Liver (tissue), 9 donors: ENCODE data around the gene ZNF48. TPM values are rescaled to one million over a fixed set of nuclear protein-coding genes. Genes with fewer than 3 reads are reported as not detected.
A peak's percentile ranks its signal among the peaks of the same experiment; 100 is the strongest.

Experiments
- DNase-seq: peaks from one replicate; pipeline ENCODE4 v3.0.0-alpha.2; 2017; ENCODE audit warnings: low spot score
- H3K27ac ChIP-seq, 2 donors: one replicate each; pipeline ENCODE4 v1.7.0; 2013; ENCODE audit warnings: inconsistent platforms in 2 of 2, low read length in 2 of 2, control low read depth in 1 of 2, low read depth in 1 of 2, mild to moderate bottlenecking in 1 of 2
- H3K27me3 ChIP-seq, 4 donors: one replicate each; pipeline versions ENCODE4 v1.6.1 to v1.7.0; 2013; ENCODE audit warnings: low read length in 3 of 4, inconsistent platforms in 1 of 4, mild to moderate bottlenecking in 1 of 4, moderate library complexity in 1 of 4; ENCODE audit not compliant: control insufficient read depth in 4 of 4, insufficient read depth in 4 of 4
- H3K36me3 ChIP-seq, 4 donors: one replicate each; pipeline versions ENCODE4 v1.6.1 to v1.7.0; 2013; ENCODE audit warnings: low read length in 3 of 4, mild to moderate bottlenecking in 3 of 4, low read depth in 1 of 4, moderate library complexity in 1 of 4; ENCODE audit not compliant: control insufficient read depth in 4 of 4, insufficient read depth in 3 of 4
- H3K4me1 ChIP-seq, 4 donors: one replicate each; pipeline versions ENCODE4 v1.6.1 to v1.7.0; 2013; ENCODE audit warnings: low read length in 3 of 4, mild to moderate bottlenecking in 3 of 4, moderate library complexity in 1 of 4; ENCODE audit not compliant: control insufficient read depth in 4 of 4, insufficient read depth in 4 of 4
- H3K4me3 ChIP-seq, 3 donors: one replicate each; pipeline versions ENCODE4 v1.6.1 to v1.7.0; 2013; ENCODE audit warnings: low read length in 3 of 3, control low read depth in 1 of 3, low read depth in 1 of 3, mild to moderate bottlenecking in 1 of 3
- H3K9ac ChIP-seq, 2 donors: one replicate each; pipeline ENCODE4 v1.7.0; 2013; ENCODE audit warnings: low read length in 2 of 2, mild to moderate bottlenecking in 2 of 2, moderate library complexity in 2 of 2, control low read depth in 1 of 2, low read depth in 1 of 2
- H3K9me3 ChIP-seq, 4 donors: one replicate each; pipeline versions ENCODE4 v1.6.1 to v1.7.0; 2013; ENCODE audit warnings: low read length in 3 of 4; ENCODE audit not compliant: control insufficient read depth in 4 of 4
- EGR1 ChIP-seq, 2 donors: IDR thresholded peaks; 2 replicates each; pipeline ENCODE4 v1.6.1; 2016 to 2018; ENCODE audit warnings: antibody characterized with exemption in 2 of 2, low read depth in 2 of 2
- FOXA1 ChIP-seq: IDR thresholded peaks from 2 replicates; pipeline ENCODE4 v1.6.1; 2016; ENCODE audit warnings: antibody characterized with exemption
- FOXA2 ChIP-seq: IDR thresholded peaks from 2 replicates; pipeline ENCODE4 v1.6.1; 2016; ENCODE audit warnings: antibody characterized with exemption
- GABPA ChIP-seq, 2 donors: IDR thresholded peaks in 1 of 2; conservative IDR thresholded peaks in 1 of 2; 2 replicates each; pipeline ENCODE4 v1.6.1; 2016; ENCODE audit warnings: antibody characterized with exemption in 2 of 2, mild to moderate bottlenecking in 1 of 2, moderate library complexity in 1 of 2
- HNF4A ChIP-seq, 2 donors: conservative IDR thresholded peaks; 2 replicates each; pipeline ENCODE4 v1.6.1; 2016; ENCODE audit warnings: antibody characterized with exemption in 2 of 2, mild to moderate bottlenecking in 2 of 2
- HNF4G ChIP-seq: IDR thresholded peaks from 2 replicates; pipeline ENCODE4 v1.6.1; 2016; ENCODE audit warnings: antibody characterized with exemption
- JUND ChIP-seq, 2 donors: IDR thresholded peaks; 2 replicates each; pipeline ENCODE4 v1.6.1; 2016; ENCODE audit warnings: antibody characterized with exemption in 2 of 2
- NR2F2 ChIP-seq: IDR thresholded peaks from 2 replicates; pipeline ENCODE4 v1.6.1; 2016; ENCODE audit warnings: antibody characterized with exemption
- RAD21 ChIP-seq, 2 donors: IDR thresholded peaks; 2 replicates each; pipeline ENCODE4 v1.6.1; 2016; ENCODE audit warnings: antibody characterized with exemption in 2 of 2, mild to moderate bottlenecking in 2 of 2
- RXRA ChIP-seq, 2 donors: IDR thresholded peaks; 2 replicates each; pipeline ENCODE4 v1.6.1; 2017 to 2018; ENCODE audit warnings: antibody characterized with exemption in 2 of 2, mild to moderate bottlenecking in 1 of 2
- SP1 ChIP-seq: IDR thresholded peaks from 2 replicates; pipeline ENCODE4 v1.6.1; 2018; ENCODE audit warnings: antibody characterized with exemption, mild to moderate bottlenecking
- TAF1 ChIP-seq: conservative IDR thresholded peaks from 2 replicates; pipeline ENCODE4 v1.6.1; 2016; ENCODE audit warnings: antibody characterized with exemption, mild to moderate bottlenecking
- YY1 ChIP-seq: IDR thresholded peaks from 2 replicates; pipeline ENCODE4 v1.6.1; 2016; ENCODE audit warnings: antibody characterized with exemption, mild to moderate bottlenecking
- WGBS: extraction: QIAGEN DNeasy Blood & Tissue Kit; methylation state at CpG from one replicate; pipeline ENCODE4 v1.1.7; 2013; 5-methylcytosine and 5-hydroxymethylcytosine counted together
- polyA plus RNA-seq, 2 donors: library from polyadenylated mRNA; stranded (reverse) in 1 of 2; unstranded in 1 of 2; fragments of 200-250 nt in 1 of 2; fragments of >200 nt in 1 of 2; fragmentation: Nextera tagmentation in 1 of 2; extraction: Ambion mirVana in 1 of 2; gene quantifications; one replicate each; pipeline versions ENCODE4 v1.2.1 to v1.2.3, GENCODE V29; 2013 to 2015
- total RNA-seq, 2 donors: library from RNA; depleted of rRNA; stranded (reverse); fragments of >200 nt; gene quantifications; one replicate each; pipeline ENCODE4 v1.2.3, GENCODE V29; 2014
- TF ChIP-seq, protein P1 (sequence below): IDR thresholded peaks from 2 replicates; pipeline ENCODE4 v1.6.1; 2016; ENCODE audit warnings: antibody characterized with exemption
- TF ChIP-seq, protein P2 (sequence below): IDR thresholded peaks from 2 replicates; pipeline ENCODE4 v1.6.1; 2016; ENCODE audit warnings: antibody characterized with exemption
- TF ChIP-seq, protein P3 (sequence below): IDR thresholded peaks from 2 replicates; pipeline ENCODE4 v1.6.1; 2016; ENCODE audit warnings: antibody characterized with exemption, mild to moderate bottlenecking
- TF ChIP-seq, protein P4 (sequence below): fragments of 150-350 bp; IDR thresholded peaks from 2 replicates; pipeline ENCODE4 v1.5.1; 2017; ENCODE audit warnings: improper control_type of control experiment, low read depth, low read length; ENCODE audit not compliant: missing input control
- TF ChIP-seq, protein P5 (sequence below): IDR thresholded peaks from 2 replicates; pipeline ENCODE4 v1.6.1; 2016; ENCODE audit warnings: antibody characterized with exemption
- donor health status: healthy.
- donor health status: healthy.
- donor health status: healthy.
- donor health status: healthy.
- donor health status: healthy.

Gene ZNF48
- total and polyA plus RNA-seq, 4 donors, result 2.3 to 4.7 (median 3.1) TPM

DNA sequence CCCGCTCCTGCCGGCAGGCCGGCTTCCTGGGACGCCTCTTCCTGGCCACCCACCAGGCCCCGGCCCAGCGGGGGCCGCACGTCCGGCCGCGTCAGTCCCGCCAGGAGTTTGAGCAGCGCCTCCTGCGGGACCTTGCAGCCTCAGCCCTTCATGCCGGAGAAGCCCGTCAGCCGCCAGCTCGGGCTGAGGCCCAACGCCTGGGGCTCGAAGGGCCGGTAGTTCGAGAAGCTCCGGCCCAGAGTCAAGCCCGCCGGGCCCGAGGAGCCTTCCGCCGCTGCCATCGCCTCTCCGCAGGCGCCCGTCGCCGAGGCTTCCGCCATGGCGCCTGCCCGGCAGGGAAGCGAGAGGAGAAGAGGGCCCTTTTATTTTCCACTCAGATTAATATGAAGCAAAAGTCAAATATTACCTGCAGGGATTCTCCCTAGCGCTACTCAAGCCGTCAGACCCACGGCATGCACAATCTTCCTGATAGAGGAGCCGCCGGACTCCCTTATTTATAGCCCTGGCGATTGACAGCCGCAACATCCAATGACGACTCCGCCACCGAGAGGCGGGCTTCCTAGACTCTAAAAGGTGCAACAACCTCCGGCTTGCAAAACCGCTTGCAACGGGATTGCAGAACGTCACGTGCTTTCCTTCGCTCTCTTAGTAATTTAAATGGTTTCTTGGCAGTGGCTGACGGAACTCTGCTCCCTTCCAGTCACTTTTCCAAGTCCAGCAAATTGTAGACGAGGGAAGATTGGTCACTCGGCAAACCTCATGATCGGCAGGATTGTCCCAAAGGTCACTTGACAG lies 50.4 kb downstream of the ZNF48 start, which contains the start of gene SEPHS2:
Gene SEPHS2, minus strand, starts transcription at position 467 of the 795 bp plus-strand sequence. Its CDS starts 147 bp downstream, at position 320.
- peak; percentile 98 for DNase-seq
- Histone ChIP-seq H3K27ac (peak within 1 kb of the TSS; percentile 96 to 99), H3K36me3 (peaks cover 0 to 2% (median 0%) of the 10 kb centered on the region in 4 donors), H3K27me3 (no peaks in the 10 kb centered on the region), H3K9me3 (no peaks in the 10 kb centered on the region), H3K9ac (peak within 1 kb of the TSS; percentile 92 to 98), H3K4me3 (peak within 1 kb of the TSS; percentile 85 to 99 (median 86)), H3K4me1 (peaks cover 4 to 30% (median 18%) of the 10 kb centered on the region in 4 donors)
- TF ChIP-seq, protein P1, sequence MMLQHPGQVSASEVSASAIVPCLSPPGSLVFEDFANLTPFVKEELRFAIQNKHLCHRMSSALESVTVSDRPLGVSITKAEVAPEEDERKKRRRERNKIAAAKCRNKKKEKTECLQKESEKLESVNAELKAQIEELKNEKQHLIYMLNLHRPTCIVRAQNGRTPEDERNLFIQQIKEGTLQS, result peak; percentile 91
- TF ChIP-seq NR2F2, result peak; percentile 61
- TF ChIP-seq TAF1, result peak; percentile 98
- TF ChIP-seq GABPA (IDR thresholded peaks at IDR 0.05 in 1 of 2, conservative IDR thresholded peaks at IDR 0.05 in 1 of 2), result peak; percentile 56 to 83
- TF ChIP-seq, protein P2, sequence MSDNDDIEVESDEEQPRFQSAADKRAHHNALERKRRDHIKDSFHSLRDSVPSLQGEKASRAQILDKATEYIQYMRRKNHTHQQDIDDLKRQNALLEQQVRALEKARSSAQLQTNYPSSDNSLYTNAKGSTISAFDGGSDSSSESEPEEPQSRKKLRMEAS, result peak; percentile 94
- TF ChIP-seq SP1, result peak; percentile 98
- TF ChIP-seq, protein P3, sequence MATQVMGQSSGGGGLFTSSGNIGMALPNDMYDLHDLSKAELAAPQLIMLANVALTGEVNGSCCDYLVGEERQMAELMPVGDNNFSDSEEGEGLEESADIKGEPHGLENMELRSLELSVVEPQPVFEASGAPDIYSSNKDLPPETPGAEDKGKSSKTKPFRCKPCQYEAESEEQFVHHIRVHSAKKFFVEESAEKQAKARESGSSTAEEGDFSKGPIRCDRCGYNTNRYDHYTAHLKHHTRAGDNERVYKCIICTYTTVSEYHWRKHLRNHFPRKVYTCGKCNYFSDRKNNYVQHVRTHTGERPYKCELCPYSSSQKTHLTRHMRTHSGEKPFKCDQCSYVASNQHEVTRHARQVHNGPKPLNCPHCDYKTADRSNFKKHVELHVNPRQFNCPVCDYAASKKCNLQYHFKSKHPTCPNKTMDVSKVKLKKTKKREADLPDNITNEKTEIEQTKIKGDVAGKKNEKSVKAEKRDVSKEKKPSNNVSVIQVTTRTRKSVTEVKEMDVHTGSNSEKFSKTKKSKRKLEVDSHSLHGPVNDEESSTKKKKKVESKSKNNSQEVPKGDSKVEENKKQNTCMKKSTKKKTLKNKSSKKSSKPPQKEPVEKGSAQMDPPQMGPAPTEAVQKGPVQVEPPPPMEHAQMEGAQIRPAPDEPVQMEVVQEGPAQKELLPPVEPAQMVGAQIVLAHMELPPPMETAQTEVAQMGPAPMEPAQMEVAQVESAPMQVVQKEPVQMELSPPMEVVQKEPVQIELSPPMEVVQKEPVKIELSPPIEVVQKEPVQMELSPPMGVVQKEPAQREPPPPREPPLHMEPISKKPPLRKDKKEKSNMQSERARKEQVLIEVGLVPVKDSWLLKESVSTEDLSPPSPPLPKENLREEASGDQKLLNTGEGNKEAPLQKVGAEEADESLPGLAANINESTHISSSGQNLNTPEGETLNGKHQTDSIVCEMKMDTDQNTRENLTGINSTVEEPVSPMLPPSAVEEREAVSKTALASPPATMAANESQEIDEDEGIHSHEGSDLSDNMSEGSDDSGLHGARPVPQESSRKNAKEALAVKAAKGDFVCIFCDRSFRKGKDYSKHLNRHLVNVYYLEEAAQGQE, result peak; percentile 91
- TF ChIP-seq FOXA1, result peak; percentile 79
- TF ChIP-seq, protein P4, sequence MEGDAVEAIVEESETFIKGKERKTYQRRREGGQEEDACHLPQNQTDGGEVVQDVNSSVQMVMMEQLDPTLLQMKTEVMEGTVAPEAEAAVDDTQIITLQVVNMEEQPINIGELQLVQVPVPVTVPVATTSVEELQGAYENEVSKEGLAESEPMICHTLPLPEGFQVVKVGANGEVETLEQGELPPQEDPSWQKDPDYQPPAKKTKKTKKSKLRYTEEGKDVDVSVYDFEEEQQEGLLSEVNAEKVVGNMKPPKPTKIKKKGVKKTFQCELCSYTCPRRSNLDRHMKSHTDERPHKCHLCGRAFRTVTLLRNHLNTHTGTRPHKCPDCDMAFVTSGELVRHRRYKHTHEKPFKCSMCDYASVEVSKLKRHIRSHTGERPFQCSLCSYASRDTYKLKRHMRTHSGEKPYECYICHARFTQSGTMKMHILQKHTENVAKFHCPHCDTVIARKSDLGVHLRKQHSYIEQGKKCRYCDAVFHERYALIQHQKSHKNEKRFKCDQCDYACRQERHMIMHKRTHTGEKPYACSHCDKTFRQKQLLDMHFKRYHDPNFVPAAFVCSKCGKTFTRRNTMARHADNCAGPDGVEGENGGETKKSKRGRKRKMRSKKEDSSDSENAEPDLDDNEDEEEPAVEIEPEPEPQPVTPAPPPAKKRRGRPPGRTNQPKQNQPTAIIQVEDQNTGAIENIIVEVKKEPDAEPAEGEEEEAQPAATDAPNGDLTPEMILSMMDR, result no peak
- peak; percentile 72 to 85 for TF ChIP-seq JUND (IDR thresholded peaks at IDR 0.05)
- TF ChIP-seq, protein P5, sequence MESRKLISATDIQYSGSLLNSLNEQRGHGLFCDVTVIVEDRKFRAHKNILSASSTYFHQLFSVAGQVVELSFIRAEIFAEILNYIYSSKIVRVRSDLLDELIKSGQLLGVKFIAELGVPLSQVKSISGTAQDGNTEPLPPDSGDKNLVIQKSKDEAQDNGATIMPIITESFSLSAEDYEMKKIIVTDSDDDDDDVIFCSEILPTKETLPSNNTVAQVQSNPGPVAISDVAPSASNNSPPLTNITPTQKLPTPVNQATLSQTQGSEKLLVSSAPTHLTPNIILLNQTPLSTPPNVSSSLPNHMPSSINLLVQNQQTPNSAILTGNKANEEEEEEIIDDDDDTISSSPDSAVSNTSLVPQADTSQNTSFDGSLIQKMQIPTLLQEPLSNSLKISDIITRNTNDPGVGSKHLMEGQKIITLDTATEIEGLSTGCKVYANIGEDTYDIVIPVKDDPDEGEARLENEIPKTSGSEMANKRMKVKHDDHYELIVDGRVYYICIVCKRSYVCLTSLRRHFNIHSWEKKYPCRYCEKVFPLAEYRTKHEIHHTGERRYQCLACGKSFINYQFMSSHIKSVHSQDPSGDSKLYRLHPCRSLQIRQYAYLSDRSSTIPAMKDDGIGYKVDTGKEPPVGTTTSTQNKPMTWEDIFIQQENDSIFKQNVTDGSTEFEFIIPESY, result peak; percentile 97
- peak; percentile 60 for TF ChIP-seq FOXA2
- peak; percentile 79 for TF ChIP-seq HNF4G
- TF ChIP-seq RXRA (IDR thresholded peaks at IDR 0.05), result peak; percentile 94 to 95
- TF ChIP-seq YY1, result peak; percentile 96
- TF ChIP-seq EGR1 (IDR thresholded peaks at IDR 0.05; ENCODE audit: low read depth in 2 of 2), result peak; percentile 52 to 80
- peak; percentile 88 to 96 for TF ChIP-seq HNF4A (conservative IDR thresholded peaks at IDR 0.05)
- peak; percentile 46 to 58 for TF ChIP-seq RAD21 (IDR thresholded peaks at IDR 0.05)
- under 1% methylated on average over 59 of the region's 59 CpGs for WGBS
